Measurements from ENCODE around the gene BSG.

DNA sequence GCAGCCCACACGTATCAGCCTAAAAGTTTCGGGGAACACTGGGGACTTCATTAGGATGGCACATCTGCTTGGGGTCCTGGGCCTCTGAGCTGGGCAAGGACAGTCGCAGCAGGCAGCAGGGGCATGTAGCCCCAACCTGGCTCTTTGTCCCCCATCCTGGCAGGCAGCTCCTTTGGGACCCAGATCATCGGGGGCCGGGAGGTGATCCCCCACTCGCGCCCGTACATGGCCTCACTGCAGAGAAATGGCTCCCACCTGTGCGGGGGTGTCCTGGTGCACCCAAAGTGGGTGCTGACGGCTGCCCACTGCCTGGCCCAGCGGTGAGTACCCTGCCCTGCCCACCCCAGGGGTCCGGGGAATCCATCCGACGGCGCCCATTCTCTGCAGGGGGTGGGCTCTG is 25.3 kb upstream of the BSG start:
- TF ChIP-seq, protein P1, sequence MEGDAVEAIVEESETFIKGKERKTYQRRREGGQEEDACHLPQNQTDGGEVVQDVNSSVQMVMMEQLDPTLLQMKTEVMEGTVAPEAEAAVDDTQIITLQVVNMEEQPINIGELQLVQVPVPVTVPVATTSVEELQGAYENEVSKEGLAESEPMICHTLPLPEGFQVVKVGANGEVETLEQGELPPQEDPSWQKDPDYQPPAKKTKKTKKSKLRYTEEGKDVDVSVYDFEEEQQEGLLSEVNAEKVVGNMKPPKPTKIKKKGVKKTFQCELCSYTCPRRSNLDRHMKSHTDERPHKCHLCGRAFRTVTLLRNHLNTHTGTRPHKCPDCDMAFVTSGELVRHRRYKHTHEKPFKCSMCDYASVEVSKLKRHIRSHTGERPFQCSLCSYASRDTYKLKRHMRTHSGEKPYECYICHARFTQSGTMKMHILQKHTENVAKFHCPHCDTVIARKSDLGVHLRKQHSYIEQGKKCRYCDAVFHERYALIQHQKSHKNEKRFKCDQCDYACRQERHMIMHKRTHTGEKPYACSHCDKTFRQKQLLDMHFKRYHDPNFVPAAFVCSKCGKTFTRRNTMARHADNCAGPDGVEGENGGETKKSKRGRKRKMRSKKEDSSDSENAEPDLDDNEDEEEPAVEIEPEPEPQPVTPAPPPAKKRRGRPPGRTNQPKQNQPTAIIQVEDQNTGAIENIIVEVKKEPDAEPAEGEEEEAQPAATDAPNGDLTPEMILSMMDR (conservative IDR thresholded peaks at IDR 0.05), result no peak
- no peak for TF ChIP-seq EZH2 (IDR thresholded peaks at IDR 0.05; ENCODE audit: low read depth)
